OCI-LY1 (cell line): ENCODE measurements around the gene TNC.

Experiments
- CTCF ChIP-seq: fragments of 200-600 bp; sonication (generic), shearing (Covaris generic); IDR thresholded peaks from 2 replicates; pipeline ENCODE4 v1.5.1; 2017; ENCODE audit warnings: mild to moderate bottlenecking, antibody characterized with exemption, low read length, moderate library complexity, mixed read lengths
- EZH2 ChIP-seq: fragments of 200-600 bp; sonication (generic), shearing (Covaris generic); IDR thresholded peaks from 2 replicates; pipeline ENCODE4 v1.8.0; 2017; ENCODE audit warnings: borderline replicate concordance, mixed run types, mild to moderate bottlenecking, antibody characterized with exemption, low read length, moderate library complexity, mixed read lengths

- no peak for TF ChIP-seq CTCF
- no peak for TF ChIP-seq EZH2
Measured at GRCh38 chr9:115006660-115007059, 111.3 kb downstream of the TNC start.
